ENCODE results near the gene FOXO1. TPM values are rescaled to one million over a fixed set of nuclear protein-coding genes. Genes with fewer than 3 reads are reported as not detected.
A peak's percentile ranks its signal among the peaks of the same experiment; 100 is the strongest.

FOXO1 gene
- total RNA-seq, 2 donors from 2014 or later: 41.7 to 60.9 TPM

DNA sequence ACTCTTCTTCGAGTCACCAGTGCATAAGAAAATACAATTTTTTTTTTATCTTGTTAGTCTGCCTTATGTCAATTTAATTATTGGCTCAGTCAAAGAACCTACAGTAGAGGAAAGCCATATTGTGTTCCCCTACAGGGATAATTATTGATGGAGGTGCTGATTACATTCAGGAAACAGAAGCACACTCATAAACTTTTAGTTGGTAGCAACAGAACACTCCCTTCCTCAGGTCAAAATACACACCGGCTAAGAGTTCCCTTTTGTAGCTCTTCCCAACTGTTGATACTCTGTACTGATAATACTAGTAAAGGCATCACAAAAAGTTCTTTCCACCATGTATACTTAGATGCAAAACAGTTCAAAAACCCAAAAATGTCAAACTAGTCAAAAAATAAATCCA lies 18.4 kb downstream of the FOXO1 start:
- Histone ChIP-seq H3K4me1 (ENCODE audit: control insufficient read depth in 1 of 2, low read depth in 2 of 2) (peaks cover 39 to 66% of the 10 kb centered on the region in 2 donors), H3K9me3 (no peaks in the 10 kb centered on the region), H3K36me3 (no peaks in the 10 kb centered on the region), H3K27me3 (replicated peaks; ENCODE audit: insufficient read depth) (no peaks in the 10 kb centered on the region), H3K4me3 (no peak overlapping the region), H3K27ac (no peak overlapping the region)
- ATAC-seq (ENCODE audit: insufficient number of reproducible peaks, low FRiP score, low read depth) (no peak), DNase-seq (ENCODE audit: low spot score) (no peak)
- TF ChIP-seq, protein P1, sequence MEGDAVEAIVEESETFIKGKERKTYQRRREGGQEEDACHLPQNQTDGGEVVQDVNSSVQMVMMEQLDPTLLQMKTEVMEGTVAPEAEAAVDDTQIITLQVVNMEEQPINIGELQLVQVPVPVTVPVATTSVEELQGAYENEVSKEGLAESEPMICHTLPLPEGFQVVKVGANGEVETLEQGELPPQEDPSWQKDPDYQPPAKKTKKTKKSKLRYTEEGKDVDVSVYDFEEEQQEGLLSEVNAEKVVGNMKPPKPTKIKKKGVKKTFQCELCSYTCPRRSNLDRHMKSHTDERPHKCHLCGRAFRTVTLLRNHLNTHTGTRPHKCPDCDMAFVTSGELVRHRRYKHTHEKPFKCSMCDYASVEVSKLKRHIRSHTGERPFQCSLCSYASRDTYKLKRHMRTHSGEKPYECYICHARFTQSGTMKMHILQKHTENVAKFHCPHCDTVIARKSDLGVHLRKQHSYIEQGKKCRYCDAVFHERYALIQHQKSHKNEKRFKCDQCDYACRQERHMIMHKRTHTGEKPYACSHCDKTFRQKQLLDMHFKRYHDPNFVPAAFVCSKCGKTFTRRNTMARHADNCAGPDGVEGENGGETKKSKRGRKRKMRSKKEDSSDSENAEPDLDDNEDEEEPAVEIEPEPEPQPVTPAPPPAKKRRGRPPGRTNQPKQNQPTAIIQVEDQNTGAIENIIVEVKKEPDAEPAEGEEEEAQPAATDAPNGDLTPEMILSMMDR (IDR thresholded peaks at IDR 0.05): no peak

DNA sequence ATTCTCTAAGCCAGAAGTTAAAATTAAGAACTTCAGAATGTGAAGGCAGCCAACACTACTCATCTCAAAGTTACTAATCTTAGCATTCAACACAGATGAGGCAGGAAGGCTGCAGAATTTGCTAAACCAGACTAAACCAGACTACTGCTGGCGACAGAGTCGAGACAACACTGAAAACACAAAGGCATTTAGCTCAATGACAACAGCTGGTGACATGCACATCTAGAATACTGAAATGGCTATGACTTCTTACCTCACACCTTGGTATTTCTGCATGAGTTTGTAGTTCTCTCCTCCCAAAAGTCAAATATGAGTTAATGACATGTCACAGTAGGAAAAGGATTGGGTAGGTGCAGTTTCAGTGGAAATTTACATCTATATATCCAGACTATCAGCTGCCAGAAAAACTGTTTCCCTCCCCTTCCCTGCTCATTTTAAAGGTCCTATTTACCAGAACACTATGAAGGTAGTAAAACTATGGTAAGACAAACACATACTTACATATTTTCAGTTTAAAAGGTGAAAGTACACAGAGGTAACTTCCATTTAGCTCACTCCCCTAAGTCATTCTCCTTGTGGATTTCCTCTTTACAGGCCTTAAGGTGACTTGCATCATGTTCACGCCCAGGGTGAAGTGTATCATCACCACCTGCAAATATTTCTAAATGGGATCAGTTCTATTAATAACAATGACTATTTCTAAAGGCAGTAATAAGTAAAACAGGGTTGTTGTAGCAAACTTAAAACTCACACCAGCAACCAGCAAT lies 21.4 kb downstream of the FOXO1 start:
- TF ChIP-seq, protein P1 (IDR thresholded peaks at IDR 0.05): no peak
- peaks cover 41 to 60% of the 10 kb centered on the region in 2 donors for H3K4me1 ChIP-seq (ENCODE audit: control insufficient read depth in 1 of 2, low read depth in 2 of 2)
- H3K27ac ChIP-seq: peak overlapping the region in 1 of 2 donors; percentile 5

DNA sequence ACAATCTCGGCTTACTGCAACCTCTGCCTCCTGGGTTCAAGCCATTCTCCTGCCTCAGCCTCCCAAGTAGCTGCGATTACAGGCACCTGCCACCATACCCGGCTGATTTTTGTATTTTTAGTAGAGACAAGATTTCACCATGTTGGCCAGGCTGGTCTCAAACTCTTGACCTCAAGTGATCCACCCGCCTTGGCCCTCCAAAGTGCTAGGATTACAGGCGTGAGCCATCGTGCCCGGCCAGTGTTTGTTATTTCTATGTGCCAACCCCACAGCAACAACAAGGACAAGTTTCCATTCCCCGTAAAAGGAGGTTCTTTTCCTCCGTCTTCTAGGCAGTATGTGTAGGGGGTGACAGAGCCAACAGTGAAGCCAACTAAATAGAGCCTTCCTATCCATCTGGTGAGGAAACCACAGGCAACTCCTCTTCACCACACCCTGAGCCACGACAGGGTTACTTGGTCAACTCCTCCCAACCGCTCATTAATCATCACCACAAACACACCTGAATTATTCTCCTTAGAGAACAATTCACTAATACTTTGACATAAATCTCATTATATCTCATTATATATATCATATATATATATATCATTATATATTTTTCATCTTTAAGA lies 25.5 kb downstream of the FOXO1 start:
- no peaks in the 10 kb centered on the region for H3K9me3 ChIP-seq
- DNase-seq (ENCODE audit: low spot score) (no peak), ATAC-seq (ENCODE audit: insufficient number of reproducible peaks, low FRiP score, low read depth) (no peak)
- TF ChIP-seq, protein P1 (IDR thresholded peaks at IDR 0.05): no peak
- H3K4me3 ChIP-seq: no peak overlapping the region
- no peaks in the 10 kb centered on the region for H3K36me3 ChIP-seq
- no peaks in the 10 kb centered on the region for H3K27me3 ChIP-seq (replicated peaks; ENCODE audit: insufficient read depth)
- H3K4me1 ChIP-seq (ENCODE audit: control insufficient read depth in 1 of 2, low read depth in 2 of 2): peaks cover 50 to 69% of the 10 kb centered on the region in 2 donors
- H3K27ac ChIP-seq: no peak overlapping the region

More for the DNA sequence above, 21.4 kb downstream of the FOXO1 start:
- Histone ChIP-seq H3K9me3 (no peaks in the 10 kb centered on the region), H3K36me3 (no peaks in the 10 kb centered on the region), H3K27me3 (replicated peaks; ENCODE audit: insufficient read depth) (no peaks in the 10 kb centered on the region), H3K4me3 (peak overlapping the region; percentile 9)
- no peak for DNase-seq (ENCODE audit: low spot score)
- no peak for ATAC-seq (ENCODE audit: insufficient number of reproducible peaks, low FRiP score, low read depth)

DNA sequence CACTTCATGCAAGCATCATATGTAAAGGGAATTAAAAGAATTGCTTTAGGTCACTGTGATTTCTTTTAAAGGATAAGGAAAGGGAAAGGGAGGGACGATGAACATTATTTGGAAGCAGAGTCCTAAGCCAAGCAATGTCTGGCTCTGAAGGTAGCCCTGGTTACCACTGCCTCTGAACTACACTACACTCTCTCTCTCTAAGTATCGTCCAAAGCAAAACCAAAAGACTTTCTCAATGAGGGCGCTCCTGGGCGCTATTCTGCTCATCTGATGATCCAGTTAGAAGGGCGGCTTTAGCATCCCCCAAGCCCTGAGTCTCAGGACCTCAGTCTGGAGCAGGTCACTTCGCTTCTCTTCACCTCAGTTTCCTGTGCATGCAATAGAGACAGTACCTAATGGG lies 26.2 kb downstream of the FOXO1 start:
- DNase-seq (ENCODE audit: low spot score): no peak
- peaks cover 46 to 69% of the 10 kb centered on the region in 2 donors for H3K4me1 ChIP-seq (ENCODE audit: control insufficient read depth in 1 of 2, low read depth in 2 of 2)
- H3K27me3 ChIP-seq (replicated peaks; ENCODE audit: insufficient read depth): no peaks in the 10 kb centered on the region

DNA sequence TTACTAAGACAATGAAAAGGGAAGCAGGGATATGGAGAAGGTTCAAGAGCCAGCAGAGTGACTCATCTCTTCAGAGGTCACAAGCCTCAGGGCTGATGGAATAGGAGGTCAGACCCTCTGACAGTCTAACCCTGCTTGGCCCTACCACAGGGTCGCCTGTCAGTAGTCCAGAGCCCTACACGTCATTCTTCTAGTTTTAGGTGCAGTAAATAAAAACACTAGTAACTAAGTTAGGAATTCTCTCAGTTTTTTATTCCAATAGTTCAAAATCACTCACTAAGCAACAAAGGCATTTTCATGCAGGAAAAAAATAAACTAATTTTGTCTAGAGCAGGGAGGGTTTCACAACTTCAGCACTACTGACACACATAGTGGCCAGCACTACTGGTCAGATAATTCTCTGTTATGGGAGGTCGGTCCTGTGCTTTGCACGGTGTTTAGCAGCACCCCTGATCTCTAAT lies 27.2 kb downstream of the FOXO1 start:
- DNase-seq (ENCODE audit: low spot score) (no peak), ATAC-seq (ENCODE audit: insufficient number of reproducible peaks, low FRiP score, low read depth) (peak; percentile 51)
- H3K4me3 ChIP-seq: no peak overlapping the region
- H3K9me3 ChIP-seq: no peaks in the 10 kb centered on the region
- H3K4me1 ChIP-seq (ENCODE audit: control insufficient read depth in 1 of 2, low read depth in 2 of 2): peaks cover 36 to 69% of the 10 kb centered on the region in 2 donors
- H3K36me3 ChIP-seq: no peaks in the 10 kb centered on the region
- no peaks in the 10 kb centered on the region for H3K27me3 ChIP-seq (replicated peaks; ENCODE audit: insufficient read depth)
- TF ChIP-seq, protein P1 (IDR thresholded peaks at IDR 0.05): no peak
- H3K27ac ChIP-seq: peak overlapping the region in 1 of 2 donors; percentile 54

More for the DNA sequence above, 26.2 kb downstream of the FOXO1 start:
- Histone ChIP-seq H3K4me3 (no peak overlapping the region), H3K27ac (peak overlapping the region in 1 of 2 donors; percentile 54), H3K9me3 (no peaks in the 10 kb centered on the region), H3K36me3 (no peaks in the 10 kb centered on the region)
- TF ChIP-seq, protein P1 (IDR thresholded peaks at IDR 0.05): no peak
- no peak for ATAC-seq (ENCODE audit: insufficient number of reproducible peaks, low FRiP score, low read depth)

Data from thoracic aorta (tissue), 2 donors.